ENCODE data around the gene ZNF10.

Gene ZNF10

DNA sequence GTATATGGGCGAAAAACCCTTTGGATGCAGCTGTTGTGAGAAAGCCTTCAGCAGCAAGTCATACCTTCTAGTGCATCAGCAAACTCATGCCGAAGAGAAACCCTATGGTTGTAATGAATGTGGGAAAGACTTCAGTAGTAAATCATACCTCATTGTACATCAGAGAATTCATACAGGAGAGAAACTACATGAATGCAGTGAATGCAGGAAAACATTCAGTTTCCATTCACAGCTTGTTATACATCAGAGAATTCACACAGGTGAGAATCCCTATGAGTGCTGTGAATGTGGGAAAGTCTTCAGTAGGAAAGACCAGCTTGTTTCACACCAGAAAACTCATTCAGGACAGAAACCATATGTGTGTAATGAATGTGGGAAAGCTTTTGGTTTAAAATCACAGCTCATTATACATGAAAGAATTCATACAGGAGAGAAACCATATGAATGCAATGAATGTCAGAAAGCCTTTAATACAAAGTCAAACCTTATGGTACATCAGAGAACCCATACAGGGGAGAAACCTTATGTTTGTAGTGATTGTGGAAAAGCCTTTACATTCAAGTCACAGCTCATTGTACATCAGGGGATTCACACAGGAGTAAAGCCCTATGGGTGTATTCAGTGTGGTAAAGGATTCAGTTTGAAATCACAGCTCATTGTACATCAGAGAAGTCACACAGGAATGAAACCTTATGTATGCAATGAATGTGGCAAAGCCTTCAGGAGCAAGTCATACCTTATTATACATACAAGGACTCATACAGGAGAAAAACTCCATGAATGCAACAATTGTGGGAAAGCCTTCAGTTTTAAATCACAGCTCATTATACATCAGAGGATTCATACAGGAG is 72.3 kb downstream of the ZNF10 start:
- FAIRE-seq, result no peak

DNA sequence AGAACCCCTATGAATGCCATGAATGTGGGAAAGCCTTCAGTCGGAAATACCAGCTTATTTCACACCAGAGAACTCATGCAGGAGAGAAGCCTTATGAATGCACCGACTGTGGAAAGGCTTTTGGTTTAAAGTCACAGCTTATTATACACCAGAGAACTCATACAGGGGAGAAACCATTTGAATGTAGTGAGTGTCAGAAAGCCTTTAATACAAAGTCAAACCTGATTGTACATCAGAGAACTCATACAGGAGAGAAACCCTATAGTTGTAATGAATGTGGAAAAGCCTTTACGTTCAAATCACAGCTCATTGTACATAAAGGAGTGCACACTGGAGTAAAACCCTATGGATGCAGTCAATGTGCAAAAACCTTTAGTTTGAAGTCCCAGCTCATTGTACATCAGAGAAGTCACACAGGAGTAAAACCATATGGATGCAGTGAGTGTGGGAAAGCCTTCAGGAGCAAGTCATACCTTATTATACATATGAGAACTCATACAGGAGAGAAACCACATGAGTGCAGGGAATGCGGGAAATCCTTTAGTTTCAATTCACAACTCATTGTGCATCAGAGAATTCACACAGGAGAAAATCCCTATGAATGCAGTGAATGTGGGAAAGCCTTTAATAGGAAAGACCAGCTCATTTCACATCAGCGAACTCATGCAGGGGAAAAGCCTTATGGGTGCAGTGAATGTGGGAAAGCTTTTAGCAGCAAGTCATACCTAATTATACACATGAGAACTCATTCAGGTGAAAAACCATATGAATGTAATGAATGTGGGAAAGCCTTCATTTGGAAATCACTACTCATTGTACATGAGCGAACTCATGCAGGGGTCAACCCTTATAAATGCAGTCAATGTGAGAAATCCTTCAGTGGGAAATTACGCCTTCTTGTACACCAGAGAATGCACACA is 73.2 kb downstream of the ZNF10 start:
- no peak for FAIRE-seq

DNA sequence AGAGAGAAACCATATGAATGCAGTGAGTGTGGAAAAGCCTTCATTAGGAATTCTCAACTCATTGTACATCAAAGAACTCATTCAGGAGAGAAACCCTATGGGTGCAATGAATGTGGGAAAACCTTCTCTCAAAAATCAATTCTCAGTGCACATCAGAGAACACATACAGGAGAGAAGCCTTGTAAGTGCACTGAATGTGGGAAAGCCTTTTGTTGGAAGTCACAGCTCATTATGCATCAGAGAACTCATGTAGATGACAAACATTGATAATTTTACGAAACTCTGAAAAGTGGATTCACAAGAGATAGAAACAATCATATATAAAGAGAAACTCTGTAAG is 73.8 kb downstream of the ZNF10 start:
- no peak for FAIRE-seq

DNA sequence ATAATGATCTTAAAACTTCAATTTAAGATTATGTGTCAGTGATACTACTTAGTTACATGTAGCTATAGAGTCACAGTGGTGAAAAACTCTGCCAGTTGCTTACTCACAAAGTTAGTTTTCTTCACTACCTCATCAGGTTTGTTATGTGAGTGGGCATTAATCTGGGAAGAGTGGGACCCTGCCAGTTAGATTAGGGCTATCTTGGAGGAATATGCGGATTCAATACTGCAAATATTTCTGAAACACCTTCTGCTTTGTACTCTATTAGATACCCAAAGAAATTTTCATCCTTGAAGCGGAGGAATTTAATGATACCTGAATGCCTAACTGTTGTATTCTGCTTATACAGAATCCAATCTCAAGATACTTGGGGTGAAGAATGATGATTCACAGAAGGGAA is 76.0 kb downstream of the ZNF10 start:
- no peak for FAIRE-seq
